WTC11 (cell line): ENCODE results near the gene KDELR3.

ENCODE experiments used
- AFF4 ChIP-seq: sonication (generic); formaldehyde crosslinking; IDR thresholded peaks from 2 replicates; pipeline ENCODE4 v1.8.1; 2023; ENCODE audit warnings: mild to moderate bottlenecking, missing genetic modification reagents, borderline replicate concordance
- CTCF ChIP-seq: fragments of 200-600 bp; IDR thresholded peaks from 2 replicates; pipeline ENCODE4 v1.8.0; 2022; ENCODE audit warnings: antibody characterized with exemption
- HMGXB4 ChIP-seq: sonication (generic); formaldehyde crosslinking; IDR thresholded peaks from 2 replicates; pipeline ENCODE4 v1.8.1; 2023; ENCODE audit warnings: mild to moderate bottlenecking, moderate library complexity, missing genetic modification reagents
- ZNF138 ChIP-seq: sonication (generic); formaldehyde crosslinking; conservative IDR thresholded peaks from 2 replicates; pipeline ENCODE4 v1.8.1; 2022; ENCODE audit warnings: mild to moderate bottlenecking, moderate library complexity, missing genetic modification reagents

- TF ChIP-seq ZNF138 (CRISPR knock-in tag) (no peak), CTCF (no peak), AFF4 (no peak), HMGXB4 (no peak)
Measured at GRCh38 chr22:38455076-38455529, 12.8 kb upstream of the KDELR3 start, which contains the start of gene KCNJ4.
